Measurements from ENCODE around the gene NEURL4. TPM values are rescaled to one million over a fixed set of nuclear protein-coding genes. Genes with fewer than 3 reads are reported as not detected.

The NEURL4 gene
- total RNA-seq, 1 donor from 2014 or later: 56.7 TPM

DNA sequence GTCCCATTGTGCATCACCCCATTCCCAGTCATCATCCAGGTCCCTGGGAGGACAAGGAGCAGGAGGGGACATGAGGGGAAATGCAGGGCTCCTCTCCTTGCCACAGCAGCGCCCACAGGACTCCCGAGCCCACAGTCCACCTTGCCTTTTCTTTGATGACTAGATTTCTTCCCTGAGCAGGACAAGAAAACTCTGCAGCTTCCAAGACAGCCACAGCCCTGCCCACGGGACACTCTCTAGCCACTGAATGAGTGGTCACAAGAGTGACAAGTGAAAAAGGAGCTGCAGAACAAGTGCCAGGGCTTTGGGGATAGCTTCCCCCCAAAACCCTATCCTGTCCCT, 4.7 kb downstream of the NEURL4 start:
- TF ChIP-seq, protein P1, sequence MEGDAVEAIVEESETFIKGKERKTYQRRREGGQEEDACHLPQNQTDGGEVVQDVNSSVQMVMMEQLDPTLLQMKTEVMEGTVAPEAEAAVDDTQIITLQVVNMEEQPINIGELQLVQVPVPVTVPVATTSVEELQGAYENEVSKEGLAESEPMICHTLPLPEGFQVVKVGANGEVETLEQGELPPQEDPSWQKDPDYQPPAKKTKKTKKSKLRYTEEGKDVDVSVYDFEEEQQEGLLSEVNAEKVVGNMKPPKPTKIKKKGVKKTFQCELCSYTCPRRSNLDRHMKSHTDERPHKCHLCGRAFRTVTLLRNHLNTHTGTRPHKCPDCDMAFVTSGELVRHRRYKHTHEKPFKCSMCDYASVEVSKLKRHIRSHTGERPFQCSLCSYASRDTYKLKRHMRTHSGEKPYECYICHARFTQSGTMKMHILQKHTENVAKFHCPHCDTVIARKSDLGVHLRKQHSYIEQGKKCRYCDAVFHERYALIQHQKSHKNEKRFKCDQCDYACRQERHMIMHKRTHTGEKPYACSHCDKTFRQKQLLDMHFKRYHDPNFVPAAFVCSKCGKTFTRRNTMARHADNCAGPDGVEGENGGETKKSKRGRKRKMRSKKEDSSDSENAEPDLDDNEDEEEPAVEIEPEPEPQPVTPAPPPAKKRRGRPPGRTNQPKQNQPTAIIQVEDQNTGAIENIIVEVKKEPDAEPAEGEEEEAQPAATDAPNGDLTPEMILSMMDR (IDR thresholded peaks at IDR 0.05; ENCODE audit: unreplicated experiment): peak; percentile 42
- no peak for DNase-seq (ENCODE audit: low spot score in 2 of 2, unreplicated experiment in 2 of 2)
- H3K27me3 Mint-ChIP-seq (ENCODE audit: low read depth): no peaks in the 10 kb centered on the region
- H3K27ac Mint-ChIP-seq: no peak overlapping the region
- H3K36me3 Mint-ChIP-seq: peaks cover 20% of the 10 kb centered on the region
- H3K9me3 Mint-ChIP-seq: no peaks in the 10 kb centered on the region
- peaks cover 12% of the 10 kb centered on the region for H3K4me1 Mint-ChIP-seq
- no peak overlapping the region for H3K4me3 Mint-ChIP-seq

GRCh38 chr17:7323731-7324437, 5.3 kb downstream of the NEURL4 start:
- Mint-ChIP-seq H3K9me3 (no peaks in the 10 kb centered on the region), H3K4me3 (no peak overlapping the region), H3K27me3 (ENCODE audit: low read depth) (no peaks in the 10 kb centered on the region), H3K27ac (no peak overlapping the region), H3K36me3 (peaks cover 21% of the 10 kb centered on the region), H3K4me1 (peaks cover 11% of the 10 kb centered on the region)
- DNase-seq (ENCODE audit: low spot score in 2 of 2, unreplicated experiment in 2 of 2): peak; percentile 51 to 79
- TF ChIP-seq, protein P1 (IDR thresholded peaks at IDR 0.05; ENCODE audit: unreplicated experiment): peak; percentile 86

GRCh38 chr17:7322520-7323194, 6.5 kb downstream of the NEURL4 start:
- no peak overlapping the region for H3K4me3 Mint-ChIP-seq
- no peaks in the 10 kb centered on the region for H3K4me1 Mint-ChIP-seq
- H3K9me3 Mint-ChIP-seq: no peaks in the 10 kb centered on the region
- no peak overlapping the region for H3K27ac Mint-ChIP-seq
- TF ChIP-seq, protein P1 (IDR thresholded peaks at IDR 0.05; ENCODE audit: unreplicated experiment): no peak
- peaks cover 27% of the 10 kb centered on the region for H3K36me3 Mint-ChIP-seq
- no peaks in the 10 kb centered on the region for H3K27me3 Mint-ChIP-seq (ENCODE audit: low read depth)
- no peak for DNase-seq (ENCODE audit: low spot score in 2 of 2, unreplicated experiment in 2 of 2)

DNA sequence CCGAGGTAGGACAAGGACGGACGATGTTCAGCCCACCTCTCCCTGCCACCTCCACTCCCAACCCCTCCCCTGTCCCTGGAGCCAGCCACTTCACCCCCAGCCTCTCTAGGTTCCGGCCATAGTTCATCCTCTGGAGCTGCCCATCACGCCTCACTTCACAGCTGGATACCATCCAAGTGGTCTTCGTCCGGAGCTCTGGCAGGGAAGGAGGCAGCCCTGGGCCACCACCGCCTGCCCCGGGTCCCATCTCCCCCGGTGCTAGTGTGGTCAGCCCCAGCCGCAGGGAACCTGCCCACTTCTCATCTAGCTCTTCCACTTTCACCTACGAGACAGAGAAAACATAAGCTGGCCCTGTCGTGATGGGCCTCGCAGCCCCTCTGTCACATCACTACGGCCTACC, 7.7 kb downstream of the NEURL4 start:
- H3K4me3 Mint-ChIP-seq: no peak overlapping the region
- no peaks in the 10 kb centered on the region for H3K9me3 Mint-ChIP-seq
- TF ChIP-seq, protein P1 (IDR thresholded peaks at IDR 0.05; ENCODE audit: unreplicated experiment): no peak
- no peaks in the 10 kb centered on the region for H3K27me3 Mint-ChIP-seq (ENCODE audit: low read depth)
- peaks cover 28% of the 10 kb centered on the region for H3K36me3 Mint-ChIP-seq
- no peak for DNase-seq (ENCODE audit: low spot score in 2 of 2, unreplicated experiment in 2 of 2)
- H3K4me1 Mint-ChIP-seq: peaks cover under 1% of the 10 kb centered on the region
- no peak overlapping the region for H3K27ac Mint-ChIP-seq

DNA sequence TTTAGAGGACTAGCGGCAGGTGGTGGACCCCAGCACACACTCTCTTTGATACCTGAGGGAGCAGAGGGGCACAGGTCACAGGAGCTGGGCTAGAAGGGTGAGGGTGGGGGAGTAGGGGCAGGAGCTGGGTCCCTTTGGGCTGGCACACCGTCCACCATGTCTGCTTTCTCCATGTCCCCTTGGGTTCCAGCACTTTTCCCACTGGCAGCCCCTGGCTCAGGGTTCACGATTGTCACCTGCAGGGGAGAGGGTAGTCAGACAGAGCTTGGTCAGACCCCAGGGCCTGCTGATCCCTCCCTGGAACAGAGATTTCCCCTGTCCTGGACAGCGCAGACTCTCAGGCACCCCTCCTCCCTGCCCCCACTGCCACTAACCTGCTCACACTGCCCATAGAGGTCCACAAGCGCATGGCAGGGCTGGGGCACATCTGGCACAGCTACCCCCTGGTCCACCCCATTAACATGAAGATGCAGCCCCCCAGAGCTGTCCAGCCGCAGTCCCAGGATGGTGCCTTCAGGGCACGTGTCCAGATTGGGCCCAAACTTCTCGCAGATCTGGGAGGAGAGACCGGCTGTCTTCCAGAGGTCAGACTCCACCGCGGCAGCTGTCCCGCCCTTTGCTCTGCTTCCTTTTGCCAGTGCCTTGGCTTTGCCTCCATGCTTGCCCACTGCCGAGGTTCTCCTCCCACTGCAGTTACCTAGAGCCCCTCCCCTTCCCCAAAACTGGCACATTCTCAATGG, 10.8 kb downstream of the NEURL4 start:
- Mint-ChIP-seq H3K36me3 (peaks cover 24% of the 10 kb centered on the region), H3K4me1 (peaks cover 10% of the 10 kb centered on the region), H3K9me3 (no peaks in the 10 kb centered on the region), H3K4me3 (no peak overlapping the region), H3K27ac (no peak overlapping the region), H3K27me3 (ENCODE audit: low read depth) (no peaks in the 10 kb centered on the region)
- TF ChIP-seq, protein P1 (IDR thresholded peaks at IDR 0.05; ENCODE audit: unreplicated experiment): no peak
- no peak for DNase-seq (ENCODE audit: low spot score in 2 of 2, unreplicated experiment in 2 of 2)
